ENCODE measurements around the gene TMEM181. TPM values are rescaled to one million over a fixed set of nuclear protein-coding genes. Genes with fewer than 3 reads are reported as not detected.
"Not testable (repeated sequence)": the region's sequence is repeated elsewhere in the genome, so short reads cannot be mapped to it uniquely, and the experiment has no call there.

Gene TMEM181
- total RNA-seq, 2 experiments from 2014 or later = 10.0 to 10.1 TPM

- ATAC-seq = no peak
- Mint-ChIP-seq H3K4me3 (no peak overlapping the region), H3K36me3 (ENCODE audit: low read depth) (no peaks in the 10 kb centered on the region), H3K27ac (no peak overlapping the region), H3K27me3 (peaks cover 43% of the 10 kb centered on the region), H3K9me3 (no peaks in the 10 kb centered on the region), H3K4me1 (ENCODE audit: low read depth) (peaks cover 24% of the 10 kb centered on the region)
- TF ChIP-seq CTCF (IDR thresholded peaks at IDR 0.05) = no peak
- no peak for DNase-seq
- ChIA-PET CTCF (interaction anchor here (0.7 to 1.4 kb wide), 8 partner anchors 10 to 306 kb away, joined by 3 to 6 read pairs (median 4); no protein-coding TSS in a partner anchor), POLR2A (interaction anchor here (1.7 kb wide), 1 partner anchor 41 kb away, joined by 3 read pairs; no protein-coding TSS in a partner anchor)
- intact Hi-C loops (cut with micrococcal nuclease) = loop anchor here (5.0 kb wide), 1 partner anchor 297 kb away; no protein-coding TSS in a partner anchor
Observed at GRCh38 chr6:158519300-158519699, 40.6 kb upstream of the TMEM181 start.

GRCh38 chr6:158519761-158520160 is 40.1 kb upstream of the TMEM181 start:
- no peaks in the 10 kb centered on the region for H3K9me3 Mint-ChIP-seq
- no peak for DNase-seq
- intact Hi-C loops (cut with micrococcal nuclease) = loop anchor here (5.0 kb wide), 1 partner anchor 297 kb away; no protein-coding TSS in a partner anchor

GRCh38 chr6:158520975-158521374 is 38.9 kb upstream of the TMEM181 start:
- peaks cover 51% of the 10 kb centered on the region for H3K27me3 Mint-ChIP-seq
- H3K27ac Mint-ChIP-seq; H3K36me3 Mint-ChIP-seq (ENCODE audit: low read depth); ATAC-seq; H3K4me3 Mint-ChIP-seq; CTCF ChIA-PET; H3K9me3 Mint-ChIP-seq; DNase-seq; intact Hi-C loops (cut with micrococcal nuclease): not testable (repeated sequence)
- POLR2A ChIA-PET = interaction anchor here (1.7 kb wide), 1 partner anchor 40 kb away, joined by 3 read pairs; no protein-coding TSS in a partner anchor
- peaks cover 13% of the 10 kb centered on the region for H3K4me1 Mint-ChIP-seq (ENCODE audit: low read depth)

More at GRCh38 chr6:158519761-158520160, 40.1 kb upstream of the TMEM181 start:
- no peak overlapping the region for H3K4me3 Mint-ChIP-seq
- ChIA-PET CTCF (interaction anchor here (0.8 to 1.4 kb wide), 3 partner anchors 299 to 306 kb away, joined by 3 read pairs; no protein-coding TSS in a partner anchor), POLR2A (interaction anchor here (1.7 kb wide), 1 partner anchor 41 kb away, joined by 3 read pairs; no protein-coding TSS in a partner anchor)
- H3K4me1 Mint-ChIP-seq (ENCODE audit: low read depth) = peaks cover 19% of the 10 kb centered on the region
- no peak for TF ChIP-seq CTCF (IDR thresholded peaks at IDR 0.05)
- no peak for ATAC-seq
- H3K36me3 Mint-ChIP-seq (ENCODE audit: low read depth) = no peaks in the 10 kb centered on the region
- H3K27ac Mint-ChIP-seq = no peak overlapping the region
- H3K27me3 Mint-ChIP-seq = peaks cover 48% of the 10 kb centered on the region

- peaks cover 54% of the 10 kb centered on the region for H3K27me3 Mint-ChIP-seq
- peaks cover under 1% of the 10 kb centered on the region for H3K9me3 Mint-ChIP-seq
- ChIA-PET CTCF (no interaction called here), POLR2A (no interaction called here)
- H3K4me3 Mint-ChIP-seq = no peak overlapping the region
- intact Hi-C loops (cut with micrococcal nuclease) = no loop called here
- TF ChIP-seq CTCF (IDR thresholded peaks at IDR 0.05) = no peak
- DNase-seq (no peak), ATAC-seq (no peak)
- no peaks in the 10 kb centered on the region for H3K36me3 Mint-ChIP-seq (ENCODE audit: low read depth)
- no peak overlapping the region for H3K27ac Mint-ChIP-seq
- H3K4me1 Mint-ChIP-seq (ENCODE audit: low read depth) = peaks cover 12% of the 10 kb centered on the region
Observed at GRCh38 chr6:158521759-158522158, 38.1 kb upstream of the TMEM181 start.

GRCh38 chr6:158522616-158523015 is 37.3 kb upstream of the TMEM181 start:
- ChIA-PET POLR2A (no interaction called here), CTCF (interaction anchor here (0.7 to 2.0 kb wide), 3 partner anchors 92 to 310 kb away, joined by 3 to 7 read pairs (median 3); no protein-coding TSS in a partner anchor)
- intact Hi-C loops (cut with micrococcal nuclease) = no loop called here
- no peak for TF ChIP-seq CTCF (IDR thresholded peaks at IDR 0.05)
- no peak overlapping the region for H3K27ac Mint-ChIP-seq
- peaks cover 11% of the 10 kb centered on the region for H3K4me1 Mint-ChIP-seq (ENCODE audit: low read depth)
- no peak overlapping the region for H3K4me3 Mint-ChIP-seq
- ATAC-seq = no peak
- H3K27me3 Mint-ChIP-seq = peaks cover 54% of the 10 kb centered on the region
- no peak for DNase-seq
- H3K9me3 Mint-ChIP-seq = peaks cover 6% of the 10 kb centered on the region
- no peaks in the 10 kb centered on the region for H3K36me3 Mint-ChIP-seq (ENCODE audit: low read depth)
